ENCODE data around the gene PPP1R12B.
"Not testable (repeated sequence)": the region's sequence is repeated elsewhere in the genome, so short reads cannot be mapped to it uniquely, and the experiment has no call there.

DNA sequence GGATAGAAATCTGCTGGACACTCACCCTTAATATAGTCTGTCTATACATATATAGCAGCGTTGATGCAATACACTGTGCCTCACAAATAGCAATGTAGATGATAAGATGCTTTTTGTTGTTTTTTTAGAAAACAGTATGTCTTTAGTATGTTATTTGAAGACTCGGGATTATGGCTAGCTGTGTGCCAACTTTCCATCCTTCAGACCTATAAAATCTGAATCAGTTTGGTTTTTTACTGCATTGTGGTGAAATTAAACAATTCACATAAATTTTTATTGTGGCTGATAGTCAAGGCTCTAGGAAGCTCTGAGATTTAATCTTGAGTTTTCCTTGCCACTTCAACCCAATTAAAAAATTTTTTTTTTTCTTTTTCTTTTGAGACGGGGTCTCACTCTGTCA, 170.4 kb downstream of the PPP1R12B start:
- TF ChIP-seq, protein P1, sequence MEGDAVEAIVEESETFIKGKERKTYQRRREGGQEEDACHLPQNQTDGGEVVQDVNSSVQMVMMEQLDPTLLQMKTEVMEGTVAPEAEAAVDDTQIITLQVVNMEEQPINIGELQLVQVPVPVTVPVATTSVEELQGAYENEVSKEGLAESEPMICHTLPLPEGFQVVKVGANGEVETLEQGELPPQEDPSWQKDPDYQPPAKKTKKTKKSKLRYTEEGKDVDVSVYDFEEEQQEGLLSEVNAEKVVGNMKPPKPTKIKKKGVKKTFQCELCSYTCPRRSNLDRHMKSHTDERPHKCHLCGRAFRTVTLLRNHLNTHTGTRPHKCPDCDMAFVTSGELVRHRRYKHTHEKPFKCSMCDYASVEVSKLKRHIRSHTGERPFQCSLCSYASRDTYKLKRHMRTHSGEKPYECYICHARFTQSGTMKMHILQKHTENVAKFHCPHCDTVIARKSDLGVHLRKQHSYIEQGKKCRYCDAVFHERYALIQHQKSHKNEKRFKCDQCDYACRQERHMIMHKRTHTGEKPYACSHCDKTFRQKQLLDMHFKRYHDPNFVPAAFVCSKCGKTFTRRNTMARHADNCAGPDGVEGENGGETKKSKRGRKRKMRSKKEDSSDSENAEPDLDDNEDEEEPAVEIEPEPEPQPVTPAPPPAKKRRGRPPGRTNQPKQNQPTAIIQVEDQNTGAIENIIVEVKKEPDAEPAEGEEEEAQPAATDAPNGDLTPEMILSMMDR (optimal IDR thresholded peaks at IDR 0.05 in 1 of 3, IDR thresholded peaks at IDR 0.05 in 1 of 3, conservative IDR thresholded peaks at IDR 0.05 in 1 of 3; ENCODE audit: extremely low read depth in 1 of 3, insufficient read depth in 2 of 3, low read length in 3 of 3) = not testable (repeated sequence)
- not testable (repeated sequence) for TF ChIP-seq EZH2 (IDR thresholded peaks at IDR 0.05; ENCODE audit: low read length)

Data from keratinocyte (primary cell).